ENCODE data around the gene CPT1B. TPM values are rescaled to one million over a fixed set of nuclear protein-coding genes. Genes with fewer than 3 reads are reported as not detected.
A peak's percentile ranks its signal among the peaks of the same experiment; 100 is the strongest.

The CPT1B gene
- total and polyA plus RNA-seq, 3 experiments from 2014 or later = 0.40 to 45.0 (median 43.6) TPM

GRCh38 chr22:50570861-50571260 lies 7.4 kb downstream of the CPT1B start:
- POLR2A ChIA-PET = no interaction called here

GRCh38 chr22:50569896-50570535 lies 8.2 kb downstream of the CPT1B start:
- no peaks in the 10 kb centered on the region for H3K4me1 Mint-ChIP-seq
- ChIA-PET POLR2A (no interaction called here), CTCF (interaction anchor here (1.3 kb wide), 1 partner anchor 8 kb away, joined by 3 read pairs; the partner anchor contains the start of gene CPT1B)
- H3K27ac Mint-ChIP-seq = no peak overlapping the region
- peaks cover 0 to 4% of the 10 kb centered on the region in 2 donors for H3K27me3 Mint-ChIP-seq
- H3K4me3 Mint-ChIP-seq = no peak overlapping the region
- Histone ChIP-seq H3K36me3 (ENCODE audit: insufficient read depth, low read length) (peaks cover 8% of the 10 kb centered on the region), H3K27ac (ENCODE audit: low read depth, low read length) (no peak overlapping the region), H3K27me3 (ENCODE audit: insufficient read depth, low read length, poor library complexity, severe bottlenecking) (no peaks in the 10 kb centered on the region), H3K4me1 (ENCODE audit: insufficient read depth, low read length) (no peaks in the 10 kb centered on the region), H3K4me3 (ENCODE audit: low read length) (no peak overlapping the region), H3K9me3 (ENCODE audit: low read length) (no peaks in the 10 kb centered on the region)
- peak in 1 of 5 donors; percentile 12 for DNase-seq
- H3K36me3 Mint-ChIP-seq = peaks cover 0 to 50% (median 3%) of the 10 kb centered on the region in 3 donors
- no peaks in the 10 kb centered on the region for H3K9me3 Mint-ChIP-seq

More at GRCh38 chr22:50570861-50571260, 7.4 kb downstream of the CPT1B start:
- H3K27ac ChIP-seq (ENCODE audit: low read depth, low read length) = no peak overlapping the region
- no peaks in the 10 kb centered on the region for H3K4me1 Mint-ChIP-seq
- no peaks in the 10 kb centered on the region for H3K9me3 Mint-ChIP-seq
- no peaks in the 10 kb centered on the region for H3K27me3 ChIP-seq (ENCODE audit: insufficient read depth, low read length, poor library complexity, severe bottlenecking)
- H3K27me3 Mint-ChIP-seq = peaks cover 0 to 4% of the 10 kb centered on the region in 2 donors
- H3K9me3 ChIP-seq (ENCODE audit: low read length) = no peaks in the 10 kb centered on the region
- no peak overlapping the region for H3K4me3 Mint-ChIP-seq
- H3K4me3 ChIP-seq (ENCODE audit: low read length) = no peak overlapping the region
- peaks cover 8% of the 10 kb centered on the region for H3K36me3 ChIP-seq (ENCODE audit: insufficient read depth, low read length)
- CTCF ChIA-PET = interaction anchor here (2.0 kb wide), 1 partner anchor 8 kb away, joined by 12 read pairs; the partner anchor contains the start of gene SYCE3
- no peaks in the 10 kb centered on the region for H3K4me1 ChIP-seq (ENCODE audit: insufficient read depth, low read length)
- DNase-seq = no peak
- peaks cover 0 to 56% (median 3%) of the 10 kb centered on the region in 3 donors for H3K36me3 Mint-ChIP-seq
- no peak overlapping the region for H3K27ac Mint-ChIP-seq

- DNase-seq = peak in 1 of 5 donors; percentile 35
- peaks cover 0 to 46% (median 1%) of the 10 kb centered on the region in 3 donors for H3K36me3 Mint-ChIP-seq
- H3K4me3 ChIP-seq (ENCODE audit: low read length) = no peak overlapping the region
- no peak overlapping the region for H3K27ac Mint-ChIP-seq
- no peak overlapping the region for H3K27ac ChIP-seq (ENCODE audit: low read depth, low read length)
- no peaks in the 10 kb centered on the region for H3K9me3 Mint-ChIP-seq
- no peaks in the 10 kb centered on the region for H3K27me3 ChIP-seq (ENCODE audit: insufficient read depth, low read length, poor library complexity, severe bottlenecking)
- peaks cover 8% of the 10 kb centered on the region for H3K36me3 ChIP-seq (ENCODE audit: insufficient read depth, low read length)
- no peaks in the 10 kb centered on the region for H3K9me3 ChIP-seq (ENCODE audit: low read length)
- CTCF ChIA-PET = interaction anchor here (1.3 to 1.6 kb wide), 2 partner anchors 9 to 43 kb away, joined by 3 to 5 read pairs; partner anchors contain the start of genes CPT1B and SCO2
- H3K27me3 Mint-ChIP-seq = peaks cover 0 to 4% of the 10 kb centered on the region in 2 donors
- H3K4me3 Mint-ChIP-seq = no peak overlapping the region
- POLR2A ChIA-PET = no interaction called here
- no peaks in the 10 kb centered on the region for H3K4me1 ChIP-seq (ENCODE audit: insufficient read depth, low read length)
- no peaks in the 10 kb centered on the region for H3K4me1 Mint-ChIP-seq
Observed at GRCh38 chr22:50569041-50569459, 9.2 kb downstream of the CPT1B start.

GRCh38 chr22:50568626-50569025 lies 9.6 kb downstream of the CPT1B start:
- H3K27me3 Mint-ChIP-seq = peaks cover 0 to 4% of the 10 kb centered on the region in 2 donors
- H3K36me3 Mint-ChIP-seq = peaks cover 0 to 44% (median 1%) of the 10 kb centered on the region in 3 donors
- H3K27me3 ChIP-seq (ENCODE audit: insufficient read depth, low read length, poor library complexity, severe bottlenecking) = no peaks in the 10 kb centered on the region
- H3K4me1 Mint-ChIP-seq = peaks cover under 1 to 4% (median 1%) of the 10 kb centered on the region in 3 donors
- H3K9me3 ChIP-seq (ENCODE audit: low read length) = no peaks in the 10 kb centered on the region
- H3K9me3 Mint-ChIP-seq = no peaks in the 10 kb centered on the region
- H3K27ac Mint-ChIP-seq = no peak overlapping the region
- no peak overlapping the region for H3K27ac ChIP-seq (ENCODE audit: low read depth, low read length)
- H3K4me3 ChIP-seq (ENCODE audit: low read length) = no peak overlapping the region
- H3K4me1 ChIP-seq (ENCODE audit: insufficient read depth, low read length) = no peaks in the 10 kb centered on the region
- ChIA-PET POLR2A (no interaction called here), CTCF (interaction anchor here (1.6 kb wide), 1 partner anchor 43 kb away, joined by 5 read pairs; the partner anchor contains the start of gene SCO2)
- H3K36me3 ChIP-seq (ENCODE audit: insufficient read depth, low read length) = peaks cover 8% of the 10 kb centered on the region
- no peak overlapping the region for H3K4me3 Mint-ChIP-seq
- DNase-seq = no peak

- H3K36me3 ChIP-seq (ENCODE audit: insufficient read depth, low read length) = peaks cover 8% of the 10 kb centered on the region
- Mint-ChIP-seq H3K27me3 (peaks cover 0 to 4% of the 10 kb centered on the region in 2 donors), H3K9me3 (no peaks in the 10 kb centered on the region)
Observed at GRCh38 chr22:50567721-50568252, 10.4 kb downstream of the CPT1B start.

GRCh38 chr22:50564289-50564688 lies 13.9 kb downstream of the CPT1B start:
- Histone ChIP-seq H3K27ac (ENCODE audit: low read depth, low read length) (no peak overlapping the region), H3K9me3 (ENCODE audit: low read length) (no peaks in the 10 kb centered on the region), H3K4me3 (ENCODE audit: low read length) (no peak overlapping the region), H3K27me3 (ENCODE audit: insufficient read depth, low read length, poor library complexity, severe bottlenecking) (no peaks in the 10 kb centered on the region), H3K36me3 (ENCODE audit: insufficient read depth, low read length) (peaks cover under 1% of the 10 kb centered on the region), H3K4me1 (ENCODE audit: insufficient read depth, low read length) (no peaks in the 10 kb centered on the region)
- peak in 1 of 5 donors; percentile 26 for DNase-seq
- POLR2A ChIA-PET = interaction anchor here (3.2 kb wide), 1 partner anchor 38 kb away, joined by 23 read pairs; the partner anchor contains the start of gene SCO2
- Mint-ChIP-seq H3K4me3 (peak overlapping the region in 3 of 7 donors; percentile 15 to 49 (median 19)), H3K4me1 (peaks cover 18 to 21% (median 19%) of the 10 kb centered on the region in 3 donors), H3K36me3 (peaks cover 0 to 15% (median 0%) of the 10 kb centered on the region in 3 donors), H3K9me3 (no peaks in the 10 kb centered on the region), H3K27ac (peak overlapping the region in 1 of 8 donors; percentile 9), H3K27me3 (peaks cover 0 to 4% of the 10 kb centered on the region in 2 donors)
- CTCF ChIA-PET = interaction anchor here (1.9 to 4.5 kb wide), 5 partner anchors 13 to 56 kb away, joined by 5 to 58 read pairs (median 19); partner anchors contain the start of genes CHKB and SCO2

More at GRCh38 chr22:50567721-50568252, 10.4 kb downstream of the CPT1B start:
- no peak overlapping the region for H3K4me3 Mint-ChIP-seq
- no peaks in the 10 kb centered on the region for H3K9me3 ChIP-seq (ENCODE audit: low read length)
- POLR2A ChIA-PET = no interaction called here
- no peak overlapping the region for H3K27ac ChIP-seq (ENCODE audit: low read depth, low read length)
- no peak for DNase-seq
- CTCF ChIA-PET = interaction anchor here (1.6 kb wide), 1 partner anchor 42 kb away, joined by 5 read pairs; the partner anchor contains the start of gene SCO2
- H3K27me3 ChIP-seq (ENCODE audit: insufficient read depth, low read length, poor library complexity, severe bottlenecking) = no peaks in the 10 kb centered on the region
- H3K4me1 ChIP-seq (ENCODE audit: insufficient read depth, low read length) = no peaks in the 10 kb centered on the region
- peaks cover 9 to 12% (median 9%) of the 10 kb centered on the region in 3 donors for H3K4me1 Mint-ChIP-seq
- H3K27ac Mint-ChIP-seq = peak overlapping the region in 1 of 8 donors; percentile 37
- peaks cover 0 to 46% (median 1%) of the 10 kb centered on the region in 3 donors for H3K36me3 Mint-ChIP-seq
- H3K4me3 ChIP-seq (ENCODE audit: low read length) = no peak overlapping the region

- peak overlapping the region; percentile 85 for H3K4me3 ChIP-seq (ENCODE audit: low read length)
- H3K36me3 Mint-ChIP-seq = peaks cover 0 to 8% (median 0%) of the 10 kb centered on the region in 3 donors
Observed at GRCh38 chr22:50563413-50564160, 14.6 kb downstream of the CPT1B start.

More at GRCh38 chr22:50563413-50564160, 14.6 kb downstream of the CPT1B start:
- H3K27ac Mint-ChIP-seq = peak overlapping the region; percentile 7 to 98 (median 90)
- ChIA-PET CTCF (interaction anchor here (0.5 to 4.5 kb wide), 27 partner anchors 8 to 333 kb away, joined by 3 to 58 read pairs (median 5); partner anchors contain the start of genes CHKB, CPT1B, KLHDC7B and LMF2), POLR2A (interaction anchor here (0.7 to 3.2 kb wide), 10 partner anchors 15 to 327 kb away, joined by 3 to 23 read pairs (median 6); partner anchors contain the start of genes LMF2, NCAPH2, SCO2 and TYMP)
- peaks cover 0 to 4% of the 10 kb centered on the region in 2 donors for H3K27me3 Mint-ChIP-seq
- H3K27ac ChIP-seq (ENCODE audit: low read depth, low read length) = peak overlapping the region; percentile 29
- peak overlapping the region; percentile 73 to 98 (median 92) for H3K4me3 Mint-ChIP-seq
- H3K9me3 Mint-ChIP-seq = no peaks in the 10 kb centered on the region
- H3K4me1 Mint-ChIP-seq = peaks cover 18 to 21% (median 19%) of the 10 kb centered on the region in 3 donors
- DNase-seq = peak in 1 of 5 donors; percentile 45
- no peaks in the 10 kb centered on the region for H3K36me3 ChIP-seq (ENCODE audit: insufficient read depth, low read length)
- no peaks in the 10 kb centered on the region for H3K9me3 ChIP-seq (ENCODE audit: low read length)
- no peaks in the 10 kb centered on the region for H3K4me1 ChIP-seq (ENCODE audit: insufficient read depth, low read length)
- no peaks in the 10 kb centered on the region for H3K27me3 ChIP-seq (ENCODE audit: insufficient read depth, low read length, poor library complexity, severe bottlenecking)

All from CD8-positive, alpha-beta memory T cell (primary cell).